K562 (cell line): ENCODE results near the gene SEC14L1. TPM values are rescaled to one million over a fixed set of nuclear protein-coding genes. Genes with fewer than 3 reads are reported as not detected.

Experiments used
- ARID1B ChIP-seq: fragments of 450-650 bp; IDR thresholded peaks from 2 replicates; pipeline ENCODE4 v1.6.1; 2016; ENCODE audit warnings: antibody characterized with exemption, mild to moderate bottlenecking, inconsistent platforms
- CEBPG ChIP-seq, 3 experiments: fragments of 200-800 bp in 1 of 3; sonication (Bioruptor generic) in 1 of 3; sonication (generic) in 1 of 3; formaldehyde crosslinking in 1 of 3; IDR thresholded peaks in 2 of 3; conservative IDR thresholded peaks in 1 of 3; 2 replicates each; pipeline versions ENCODE4 v1.6.1 to v1.8.0; 2016 to 2022; ENCODE audit warnings: missing compliant biosample characterization in 2 of 3, missing genetic modification characterization in 2 of 3, mild to moderate bottlenecking in 1 of 3, missing genetic modification reagents in 1 of 3
- CHD1 ChIP-seq: fragments of 200-600 bp; sonication (generic); IDR thresholded peaks from one replicate; pipeline ENCODE4 v1.6.1; 2012; ENCODE audit warnings: mild to moderate bottlenecking, moderate library complexity, low read length, inconsistent platforms
- DDX20 ChIP-seq: fragments of 450-650 bp; IDR thresholded peaks from 2 replicates; pipeline ENCODE4 v1.6.1; 2016; ENCODE audit warnings: missing genetic modification characterization, low read depth, mild to moderate bottlenecking, missing compliant biosample characterization, moderate library complexity
- EGR1 ChIP-seq: fragments of 450-650 bp; conservative IDR thresholded peaks from 2 replicates; pipeline ENCODE4 v1.6.1; 2017; ENCODE audit warnings: mild to moderate bottlenecking
- GABPA ChIP-seq: fragments of 200-800 bp; sonication (Bioruptor generic); conservative IDR thresholded peaks from 2 replicates; pipeline ENCODE4 v1.6.1; 2016; ENCODE audit warnings: low read depth, missing genetic modification characterization, missing compliant biosample characterization
- HIVEP1 ChIP-seq: fragments of 250-450 bp; sonication (Bioruptor Pico); IDR thresholded peaks from 2 replicates; pipeline ENCODE4 v1.4.0; 2020; ENCODE audit warnings: mild to moderate bottlenecking
- KLF1 ChIP-seq: fragments of 450-650 bp; IDR thresholded peaks from 2 replicates; pipeline ENCODE4 v1.6.1; 2016; ENCODE audit warnings: missing genetic modification characterization, missing compliant biosample characterization
- L3MBTL2 ChIP-seq: fragments of 450-650 bp; IDR thresholded peaks from 2 replicates; pipeline ENCODE4 v1.6.1; 2016; ENCODE audit warnings: mild to moderate bottlenecking, moderate library complexity
- OTX1 ChIP-seq: fragments of 450-650 bp; formaldehyde crosslinking; IDR thresholded peaks from 2 replicates; pipeline ENCODE4 v1.4.0; 2022; ENCODE audit warnings: mild to moderate bottlenecking
- PHF8 ChIP-seq: fragments of 200-600 bp; sonication (generic); IDR thresholded peaks from 2 replicates; pipeline ENCODE4 v1.6.1; 2012; ENCODE audit warnings: mixed run types, mild to moderate bottlenecking, inconsistent platforms, low read length, moderate library complexity, borderline replicate concordance
- POLR2AphosphoS2 ChIP-seq: IDR thresholded peaks from 2 replicates; pipeline ENCODE4 v1.6.1; 2012; ENCODE audit warnings: low read length, improper control_type of control experiment
- RBM39 ChIP-seq: fragments of 200-400 bp; formaldehyde crosslinking; optimal IDR thresholded peaks from 2 replicates; pipeline ENCODE3; 2018; ENCODE audit warnings: low read depth, low read length
- RFX1 ChIP-seq: fragments of 450-650 bp; IDR thresholded peaks from 2 replicates; pipeline ENCODE4 v1.6.1; 2016; ENCODE audit warnings: mild to moderate bottlenecking, moderate library complexity
- RFX7 ChIP-seq: fragments of 250-450 bp; sonication (Bioruptor Pico); IDR thresholded peaks from 2 replicates; pipeline ENCODE4 v1.5.1; 2021; ENCODE audit warnings: mild to moderate bottlenecking
- SMC3 ChIP-seq: conservative IDR thresholded peaks from 2 replicates; pipeline ENCODE4 v1.6.1; 2011; ENCODE audit warnings: low read depth, low read length, improper control_type of control experiment; ENCODE audit not compliant: insufficient read depth
- SOX6 ChIP-seq: fragments of 450-650 bp; IDR thresholded peaks from 2 replicates; pipeline ENCODE4 v1.6.1; 2014; ENCODE audit warnings: mild to moderate bottlenecking
- TRIM24 ChIP-seq, 2 experiments: fragments of 450-650 bp; IDR thresholded peaks; 2 replicates each; pipeline ENCODE4 v1.6.1; 2016
- XRCC3 ChIP-seq: fragments of 450-650 bp; IDR thresholded peaks from 2 replicates; pipeline ENCODE4 v1.6.1; 2017; ENCODE audit warnings: mild to moderate bottlenecking, moderate library complexity
- ZBTB49 ChIP-seq: sonication (generic); formaldehyde crosslinking; IDR thresholded peaks from 2 replicates; pipeline ENCODE4 v1.8.0; 2022; ENCODE audit warnings: missing genetic modification reagents, mild to moderate bottlenecking, borderline replicate concordance
- ZBTB5 ChIP-seq: fragments of 450-650 bp; IDR thresholded peaks from 2 replicates; pipeline ENCODE4 v1.6.1; 2017; ENCODE audit warnings: antibody characterized with exemption
- ZC3H8 ChIP-seq: fragments of 450-650 bp; IDR thresholded peaks from 2 replicates; pipeline ENCODE4 v1.6.1; 2017
- ZKSCAN3 ChIP-seq: fragments of 250-450 bp; sonication (Bioruptor Pico); IDR thresholded peaks from 2 replicates; pipeline ENCODE4 v1.4.0; 2020
- ZNF384 ChIP-seq: IDR thresholded peaks from 2 replicates; pipeline ENCODE4 v1.6.1; 2012; ENCODE audit warnings: low read depth, low read length, improper control_type of control experiment
- ZNF778 ChIP-seq: fragments of 450-650 bp; formaldehyde crosslinking; IDR thresholded peaks from 2 replicates; pipeline ENCODE4 v1.4.0; 2020; ENCODE audit warnings: mild to moderate bottlenecking, moderate library complexity
- polyA plus RNA-seq, 8 experiments: library from polyadenylated mRNA; depleted of rRNA in 4 of 8; stranded (reverse) in 5 of 8; unstranded in 3 of 8; fragments of >200 nt; fragmentation: Nextera tagmentation in 2 of 8; fragmentation: Illumina TruSeq in 1 of 8; extraction: Ambion mirVana in 2 of 8; extraction: Trizol in 1 of 8; gene quantifications; 2 replicates each; pipeline versions ENCODE4 v1.2.1 to v1.2.3, GENCODE V29; 2011 to 2014; ENCODE audit warnings: inconsistent platforms in 1 of 8, missing spikeins in 1 of 8
- total RNA-seq, 7 experiments: library from RNA; depleted of rRNA in 6 of 7; stranded (reverse); fragments of >200 nt in 6 of 7; fragmentation: Illumina TruSeq in 2 of 7; extraction: Trizol in 2 of 7; gene quantifications; 2 replicates each; pipeline versions ENCODE4 v1.2.1 to v1.2.3, GENCODE V29; 2011 to 2021; ENCODE audit warnings: low replicate concordance in 1 of 7

SEC14L1 gene
- total and polyA plus RNA-seq, 9 of the 15 experiments (the other 6 are each of a cell fraction or from before 2014, with no cell fraction given): 3.1 to 39.7 (median 15.2) TPM

- TF ChIP-seq ZKSCAN3 (CRISPR knock-in tag) (no peak), SOX6 (peak; percentile 71), EGR1 (peak; percentile 93), RFX7 (CRISPR knock-in tag) (0 out of 2 replicates have a peak, but pooled peaks have one; percentile 60), XRCC3 (no peak), ZNF384 (peak; percentile 25; the same call in 1 of the 2 replicates), POLR2AphosphoS2 (no peak), PHF8 (peak; percentile 72; the same call in 1 of the 2 replicates), ZBTB5 (no peak), HIVEP1 (CRISPR knock-in tag) (0 out of 2 replicates have a peak, but pooled peaks have one; percentile 61), CHD1 (no peak), ZC3H8 (no peak), ZNF778 (CRISPR knock-in tag) (no peak), CEBPG (CRISPR knock-in tag; IDR thresholded peaks at IDR 0.05) (peak; percentile 38; the same call in 1 of the 2 replicates), CEBPG (tag; conservative IDR thresholded peaks at IDR 0.05 in 1 of 2, IDR thresholded peaks at IDR 0.05 in 1 of 2) (peak in 1 of 2 experiments; percentile 36; a peak in 1 of 4 replicates), KLF1 (tag) (peak; percentile 35; the same call in 1 of the 2 replicates), RBM39 (no peak), OTX1 (CRISPR knock-in tag) (0 out of 2 replicates have a peak, but pooled peaks have one; percentile 61), DDX20 (no peak), RFX1 (no peak), ZBTB49 (no peak), ARID1B (peak; percentile 61), TRIM24 (IDR thresholded peaks at IDR 0.05) (peak; percentile 13 to 54; a peak in 2 of 4 replicates), GABPA (tag) (peak; percentile 54; the same call in 1 of the 2 replicates), SMC3 (peak; percentile 3; the same call in 1 of the 2 replicates), L3MBTL2 (peak; percentile 96)
Observed at GRCh38 chr17:77140166-77140877, 447 bp upstream of the SEC14L1 start (continued).
